Measurements from ENCODE around the gene CTXND1. TPM values are rescaled to one million over a fixed set of nuclear protein-coding genes. Genes with fewer than 3 reads are reported as not detected.

Gene CTXND1
- total and polyA plus RNA-seq, 2 of the 8 experiments (the other 6 are each of a cell fraction or from before 2014, with no cell fraction given) = 0.03 TPM; not detected in 1

GRCh38 chr15:80208758-80209734 is 43.0 kb downstream of the CTXND1 start (continued):
- TF ChIP-seq GABPA (IDR thresholded peaks at IDR 0.05; ENCODE audit: borderline replicate concordance, insufficient read depth, low read length) (no peak), ATF3 (IDR thresholded peaks at IDR 0.05; ENCODE audit: insufficient read depth, low read depth, low read length) (no peak), FOSL1 (IDR thresholded peaks at IDR 0.05; ENCODE audit: insufficient read depth, low read depth, low read length) (no peak), JUND (IDR thresholded peaks at IDR 0.05; ENCODE audit: low read length) (no peak), TCF12 (IDR thresholded peaks at IDR 0.05; ENCODE audit: low read depth, low read length) (no peak), KDM5A (IDR thresholded peaks at IDR 0.05; ENCODE audit: low read length) (no peak), ZNF274 (IDR thresholded peaks at IDR 0.05; ENCODE audit: borderline replicate concordance, extremely low read depth, low read length) (no peak), KDM4A (IDR thresholded peaks at IDR 0.05; ENCODE audit: low read depth, low read length, severe bottlenecking) (no peak), TEAD4 (IDR thresholded peaks at IDR 0.05; ENCODE audit: low read depth, low read length) (no peak), TBP (IDR thresholded peaks at IDR 0.05; ENCODE audit: low read depth, low read length) (no peak)

All from H1 (cell line).